Peyer's patch (tissue), 4 donors: ENCODE data around the gene CENPA.
A peak's percentile ranks its signal among the peaks of the same experiment; 100 is the strongest.

Experiments used
- CTCF ChIP-seq, 6 experiments: fragments of 450-650 bp in 4 of 6; fragments of 200-600 bp in 2 of 6; sonication (generic) in 1 of 6; IDR thresholded peaks; one replicate each; pipeline ENCODE4 v1.5.1; 2017 to 2019; ENCODE audit warnings: antibody characterized with exemption in 6 of 6, mild to moderate bottlenecking in 3 of 6, moderate library complexity in 1 of 6
- POLR2A ChIP-seq, 2 donors: fragments of 450-650 bp; IDR thresholded peaks; one replicate each; pipeline ENCODE4 v1.5.1; 2017; ENCODE audit warnings: antibody characterized with exemption in 2 of 2, mild to moderate bottlenecking in 2 of 2, moderate library complexity in 2 of 2

- TF ChIP-seq CTCF (IDR thresholded peaks at IDR 0.05) (peak in 4 of 6 experiments; percentile 11 to 28 (median 16)), POLR2A (IDR thresholded peaks at IDR 0.05) (no peak)
Observed at GRCh38 chr2:26770986-26771586, 14.8 kb upstream of the CENPA start.
